HG02884 (cell line): Measurements from ENCODE around the gene SYNPO2.

ENCODE experiments used
- ATAC-seq: cut with Tn5 transposase; IDR thresholded peaks from one replicate; pipeline ENCODE4 v1.9.1; 2021; ENCODE audit warnings: mild to moderate bottlenecking, moderate library complexity; ENCODE audit not compliant: unreplicated experiment

SYNPO2 gene

GRCh38 chr4:119104644-119105273, 216.1 kb downstream of the SYNPO2 start:
- no peak for ATAC-seq

GRCh38 chr4:119105605-119106004, 217.0 kb downstream of the SYNPO2 start:
- ATAC-seq, result no peak

- ATAC-seq, result no peak
Observed at GRCh38 chr4:119106036-119107000, 217.7 kb downstream of the SYNPO2 start.

GRCh38 chr4:119110121-119110520, 221.5 kb downstream of the SYNPO2 start:
- ATAC-seq, result no peak
